C4-2B (cell line): Measurements from ENCODE around the gene STRN.

Source experiments
- CTCF ChIP-seq: fragments of 450-650 bp; conservative IDR thresholded peaks from 2 replicates; pipeline ENCODE4 v1.5.1; 2017; ENCODE audit warnings: mild to moderate bottlenecking
- ZFX ChIP-seq: fragments of 450-650 bp; IDR thresholded peaks from 2 replicates; pipeline ENCODE4 v1.6.1; 2017

DNA sequence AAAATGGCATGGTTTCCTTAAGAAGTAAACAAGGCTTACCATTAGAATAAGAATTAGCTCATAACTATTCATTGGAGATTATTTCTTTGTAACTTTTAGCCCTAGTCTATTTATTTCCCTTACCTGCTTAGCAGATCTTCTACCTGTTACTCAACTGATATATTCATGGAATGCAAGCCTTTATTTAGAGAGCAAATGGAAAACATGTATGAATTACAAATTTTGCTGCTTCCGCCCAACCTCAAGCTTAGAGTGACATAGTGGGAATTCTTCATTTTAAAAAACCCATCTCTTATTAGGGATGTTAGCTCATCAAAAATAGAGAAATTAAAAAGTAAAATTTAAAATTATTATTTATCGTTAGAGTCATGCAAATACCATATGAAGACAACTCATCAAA lies 110.9 kb downstream of the STRN start:
- TF ChIP-seq CTCF (no peak), ZFX (no peak)
